ENCODE results near the gene SULT2B1.
"Not testable (repeated sequence)": the region's sequence is repeated elsewhere in the genome, so short reads cannot be mapped to it uniquely, and the experiment has no call there.

Gene SULT2B1

GRCh38 chr19:48551437-48552302 lies at the start of gene SULT2B1:
Gene SULT2B1, plus strand, starts transcription at chr19:48552172. Its CDS starts 81 bp downstream, at chr19:48552253.
- DNase-seq (ENCODE audit: low spot score), result no peak

GRCh38 chr19:48502350-48503018 lies 49.5 kb upstream of the SULT2B1 start:
- DNase-seq (ENCODE audit: low spot score), result no peak

- no peak for DNase-seq (ENCODE audit: low spot score)
Observed at GRCh38 chr19:48506138-48506733, 45.7 kb upstream of the SULT2B1 start.

GRCh38 chr19:48507911-48508439 lies 44.0 kb upstream of the SULT2B1 start:
- no peak for DNase-seq (ENCODE audit: low spot score)

GRCh38 chr19:48508729-48509411 lies 43.1 kb upstream of the SULT2B1 start:
- no peak for DNase-seq (ENCODE audit: low spot score)

- DNase-seq (ENCODE audit: low spot score), result no peak
Observed at GRCh38 chr19:48509467-48510194, 42.3 kb upstream of the SULT2B1 start.

GRCh38 chr19:48510421-48511268 lies 41.3 kb upstream of the SULT2B1 start:
- DNase-seq (ENCODE audit: low spot score), result peak; percentile 83

GRCh38 chr19:48511321-48511731 lies 40.6 kb upstream of the SULT2B1 start:
- no peak for DNase-seq (ENCODE audit: low spot score)

- DNase-seq (ENCODE audit: low spot score), result peak; percentile 94
Observed at GRCh38 chr19:48511800-48512503, 40.0 kb upstream of the SULT2B1 start, which contains the start of gene LMTK3. Gene LMTK3, minus strand, starts transcription at chr19:48511835. Its CDS starts 259 bp downstream, at chr19:48511576.

- no peak for DNase-seq (ENCODE audit: low spot score)
Observed at GRCh38 chr19:48512504-48513288, 39.3 kb upstream of the SULT2B1 start.

GRCh38 chr19:48513289-48514122 lies 38.5 kb upstream of the SULT2B1 start:
- DNase-seq (ENCODE audit: low spot score), result peak; percentile 85

- DNase-seq (ENCODE audit: low spot score), result no peak
Observed at GRCh38 chr19:48514123-48514458, 37.9 kb upstream of the SULT2B1 start.

GRCh38 chr19:48516536-48516935 lies 35.4 kb upstream of the SULT2B1 start:
- no peak for DNase-seq (ENCODE audit: low spot score)

- DNase-seq (ENCODE audit: low spot score), result no peak
Observed at GRCh38 chr19:48518207-48518606, 33.8 kb upstream of the SULT2B1 start.

- not testable (repeated sequence) for DNase-seq (ENCODE audit: low spot score)
Observed at GRCh38 chr19:48519426-48519825, 32.5 kb upstream of the SULT2B1 start.

- no peak for DNase-seq (ENCODE audit: low spot score)
Observed at GRCh38 chr19:48520134-48520533, 31.8 kb upstream of the SULT2B1 start.

GRCh38 chr19:48524221-48524620 lies 27.8 kb upstream of the SULT2B1 start:
- DNase-seq (ENCODE audit: low spot score), result no peak

GRCh38 chr19:48524732-48525131 lies 27.2 kb upstream of the SULT2B1 start:
- DNase-seq (ENCODE audit: low spot score), result no peak

All from globus pallidus (tissue), 1 donor.